Breast epithelium (tissue), 4 donors: ENCODE measurements around the gene CHDH. TPM values are rescaled to one million over a fixed set of nuclear protein-coding genes. Genes with fewer than 3 reads are reported as not detected.

Experiments used
- DNase-seq, 2 donors: peaks; one replicate each; pipeline ENCODE4 v3.0.0-alpha.2; 2019; ENCODE audit warnings: low spot score in 2 of 2
- H3K27ac ChIP-seq, 2 donors: fragments of 200-600 bp; sonication (generic) in 1 of 2; one replicate each; pipeline ENCODE4 v1.5.1; 2016 to 2019; ENCODE audit warnings: mild to moderate bottlenecking in 1 of 2
- H3K27me3 ChIP-seq, 2 donors: fragments of 200-600 bp; sonication (generic) in 1 of 2; one replicate each; pipeline versions ENCODE4 v1.5.1 to v1.6.0; 2017 to 2019; ENCODE audit warnings: control low read depth in 1 of 2, mild to moderate bottlenecking in 1 of 2
- H3K36me3 ChIP-seq: fragments of 200-600 bp; one replicate; pipeline ENCODE4 v1.5.1; 2019
- H3K4me1 ChIP-seq, 2 donors: fragments of 200-600 bp; sonication (generic); one replicate each; pipeline ENCODE4 v1.5.1; 2016 to 2019; ENCODE audit warnings: control low read depth in 1 of 2
- H3K4me3 ChIP-seq, 3 donors: fragments of 200-600 bp; sonication (generic); 1 replicate in 2 of 3; 2 replicates in 1 of 3; pipeline ENCODE4 v1.5.1; 2016 to 2019; ENCODE audit warnings: mild to moderate bottlenecking in 3 of 3, moderate library complexity in 2 of 3
- H3K9me3 ChIP-seq, 2 donors: fragments of 200-600 bp; sonication (generic) in 1 of 2; one replicate each; pipeline ENCODE4 v1.5.1; 2016 to 2019; ENCODE audit warnings: control low read depth in 1 of 2
- CTCF ChIP-seq, 3 donors: fragments of 450-650 bp; IDR thresholded peaks; one replicate each; pipeline ENCODE4 v1.5.1; 2016 to 2017; ENCODE audit warnings: antibody characterized with exemption in 3 of 3, mild to moderate bottlenecking in 3 of 3, moderate library complexity in 3 of 3
- POLR2A ChIP-seq: fragments of 450-650 bp; IDR thresholded peaks from one replicate; pipeline ENCODE4 v1.6.1; 2016; ENCODE audit warnings: antibody characterized with exemption, mild to moderate bottlenecking, moderate library complexity
- POLR2AphosphoS5 ChIP-seq, 3 donors: sonication (generic); formaldehyde crosslinking; IDR thresholded peaks; one replicate each; pipeline ENCODE4 v1.6.1; 2017; ENCODE audit warnings: antibody characterized with exemption in 3 of 3
- intact Hi-C: fragments of 100-400 bp; cut with DNase I; formaldehyde crosslinking; loops from one replicate; pipeline ENCODE4 v1.15.1; 2023; ENCODE audit warnings: low total_unique reads
- total RNA-seq, 3 donors: library from RNA; depleted of rRNA; stranded (reverse); fragments of >200 nt; gene quantifications; one replicate each; pipeline ENCODE4 v1.1.0, GENCODE V29; 2016

Gene CHDH
- total RNA-seq, 3 donors from 2014 or later: 2.9 to 67.0 (median 27.9) TPM

DNA sequence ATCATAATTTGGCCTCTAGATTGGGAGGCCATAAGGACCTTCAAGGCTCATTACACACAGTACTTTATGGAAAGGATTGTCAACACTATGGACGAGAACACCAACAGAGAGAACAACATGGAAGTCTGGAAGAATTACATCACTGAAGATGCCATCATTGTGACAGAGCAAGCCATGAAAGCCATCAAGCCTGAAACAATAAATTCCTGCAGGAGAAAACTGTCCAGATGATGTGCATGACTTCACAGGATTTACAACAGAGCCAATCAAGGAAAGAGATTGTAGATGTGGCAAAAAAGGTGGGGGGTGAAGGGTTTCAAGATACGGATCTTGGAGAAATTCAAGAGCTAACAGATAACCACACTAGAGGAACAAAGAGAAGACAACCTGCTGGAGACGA lies 16.0 kb upstream of the CHDH start:
- TF ChIP-seq POLR2A (no peak), CTCF (IDR thresholded peaks at IDR 0.05) (no peak), POLR2AphosphoS5 (IDR thresholded peaks at IDR 0.05) (no peak)
- Histone ChIP-seq H3K27me3 (no peaks in the 10 kb centered on the region), H3K4me1 (no peaks in the 10 kb centered on the region), H3K4me3 (no peak overlapping the region), H3K9me3 (no peaks in the 10 kb centered on the region), H3K27ac (no peak overlapping the region), H3K36me3 (no peaks in the 10 kb centered on the region)
- no peak for DNase-seq
- intact Hi-C loops: no loop called here

- H3K27ac ChIP-seq: no peak overlapping the region
- H3K4me3 ChIP-seq: no peak overlapping the region
- no peak for DNase-seq
- intact Hi-C loops: no loop called here
- H3K9me3 ChIP-seq: no peaks in the 10 kb centered on the region
- TF ChIP-seq POLR2AphosphoS5 (IDR thresholded peaks at IDR 0.05) (no peak), CTCF (IDR thresholded peaks at IDR 0.05) (no peak), POLR2A (no peak)
- H3K27me3 ChIP-seq: no peaks in the 10 kb centered on the region
- no peaks in the 10 kb centered on the region for H3K4me1 ChIP-seq
- H3K36me3 ChIP-seq: no peaks in the 10 kb centered on the region
Measured at GRCh38 chr3:53860196-53860595, 14.0 kb upstream of the CHDH start.

DNA sequence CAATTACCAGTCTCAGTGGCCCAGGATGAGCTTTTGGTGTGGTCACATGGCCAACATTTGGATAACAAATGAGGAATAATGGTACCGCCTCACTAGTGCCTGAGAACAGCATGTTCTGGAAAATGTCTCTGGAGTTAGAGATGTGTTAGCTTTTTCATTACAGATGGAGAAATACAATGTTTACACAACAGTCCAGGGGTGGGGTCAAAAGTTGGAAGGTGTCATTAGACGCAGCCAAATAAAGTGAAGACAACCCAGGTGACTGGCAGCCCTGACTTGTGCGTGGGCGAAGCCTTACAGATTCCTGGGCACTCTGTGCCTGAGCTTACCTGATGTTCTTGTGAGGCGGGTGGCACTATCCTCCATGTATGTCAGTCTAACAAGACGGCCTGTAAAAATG lies 13.0 kb upstream of the CHDH start:
- Histone ChIP-seq H3K9me3 (no peaks in the 10 kb centered on the region), H3K27ac (no peak overlapping the region), H3K27me3 (no peaks in the 10 kb centered on the region), H3K4me3 (no peak overlapping the region), H3K36me3 (no peaks in the 10 kb centered on the region), H3K4me1 (no peaks in the 10 kb centered on the region)
- TF ChIP-seq CTCF (IDR thresholded peaks at IDR 0.05) (no peak), POLR2A (no peak), POLR2AphosphoS5 (IDR thresholded peaks at IDR 0.05) (no peak)
- intact Hi-C loops: no loop called here
- no peak for DNase-seq

DNA sequence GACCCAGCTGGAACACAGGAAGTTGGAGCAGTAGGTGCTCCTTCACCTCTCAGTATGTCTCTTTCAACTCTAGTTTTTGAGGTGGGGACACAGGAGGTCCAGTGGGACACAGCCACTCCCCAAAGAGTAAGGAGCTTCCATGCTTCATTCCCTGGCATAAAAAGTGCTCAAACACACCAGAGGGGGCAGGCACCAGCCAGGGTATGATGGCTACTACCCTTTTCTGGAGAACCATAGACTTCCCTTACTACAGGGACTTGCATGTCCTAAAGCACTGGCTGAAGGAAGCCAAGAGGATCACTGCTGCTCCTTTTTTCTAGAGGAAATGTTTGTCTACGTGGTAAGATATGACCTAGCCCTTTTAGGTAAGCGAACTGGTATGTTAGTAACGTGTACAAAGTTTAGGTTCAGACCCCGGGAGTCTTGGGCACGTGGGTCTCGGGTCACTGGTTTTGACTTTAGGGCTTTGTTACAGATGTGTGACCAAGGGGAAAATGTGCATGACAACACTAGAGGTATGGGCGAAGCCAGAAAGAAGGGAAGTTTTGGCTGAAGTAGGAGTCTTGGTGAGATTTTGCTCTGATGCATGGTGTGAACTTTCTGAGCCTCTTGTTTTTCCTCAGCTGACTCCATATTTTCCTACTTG lies 12.0 kb upstream of the CHDH start:
- Histone ChIP-seq H3K9me3 (no peaks in the 10 kb centered on the region), H3K36me3 (no peaks in the 10 kb centered on the region), H3K4me3 (no peak overlapping the region), H3K4me1 (no peaks in the 10 kb centered on the region), H3K27me3 (no peaks in the 10 kb centered on the region), H3K27ac (no peak overlapping the region)
- no peak for TF ChIP-seq POLR2AphosphoS5 (IDR thresholded peaks at IDR 0.05)
- TF ChIP-seq POLR2A: no peak
- TF ChIP-seq CTCF (IDR thresholded peaks at IDR 0.05): no peak
- intact Hi-C loops: no loop called here
- no peak for DNase-seq

DNA sequence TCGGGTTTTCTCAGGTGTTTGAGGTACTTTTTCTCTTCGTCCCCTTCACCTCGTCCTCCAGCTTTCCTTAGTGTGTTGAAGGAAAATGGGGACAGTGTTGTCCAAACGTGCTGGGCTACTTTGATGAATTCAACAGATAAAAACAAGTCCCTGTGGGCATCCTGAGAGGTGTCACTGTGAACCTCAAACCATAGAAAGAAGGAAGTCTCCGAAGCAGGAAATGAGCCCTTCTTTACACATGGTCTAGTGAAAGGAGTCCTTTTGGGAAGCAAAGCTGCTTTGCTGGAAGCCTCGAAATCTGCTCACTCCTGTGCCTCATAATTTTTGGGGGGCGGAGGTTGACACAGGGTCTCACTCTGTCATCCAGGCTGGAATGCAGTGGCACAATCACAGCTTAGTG lies 10.7 kb upstream of the CHDH start:
- intact Hi-C loops: no loop called here

More for the DNA sequence above, 10.7 kb upstream of the CHDH start:
- Histone ChIP-seq H3K4me1 (no peaks in the 10 kb centered on the region), H3K9me3 (no peaks in the 10 kb centered on the region), H3K36me3 (no peaks in the 10 kb centered on the region), H3K27me3 (no peaks in the 10 kb centered on the region), H3K27ac (no peak overlapping the region), H3K4me3 (no peak overlapping the region)
- TF ChIP-seq POLR2A (no peak), POLR2AphosphoS5 (IDR thresholded peaks at IDR 0.05) (no peak), CTCF (IDR thresholded peaks at IDR 0.05) (no peak)
- DNase-seq: no peak
